HepG2 (cell line): ENCODE data around the gene SRBD1. TPM values are rescaled to one million over a fixed set of nuclear protein-coding genes. Genes with fewer than 3 reads are reported as not detected.

Source experiments
- ATAC-seq: fragments of 200-7000 bp; cut with Tn5 transposase; 3 replicates; pipeline ENCODE4 v1.9.1; 2020; ENCODE audit warnings: mild to moderate bottlenecking, moderate library complexity
- BruUV-seq: library from RNA; stranded (reverse); fragments of 400-500 nt; replicated peaks from 2 replicates; lab custom pipeline; 2021; lab: Mats Ljungman, UMichigan
- CTCF ChIA-PET: fragments of 300-600 bp; formaldehyde crosslinking; extraction: SDS; loops from one replicate; lab custom pipeline; 2021; ENCODE audit warnings: low total read pairs, inconsistent platforms, low intra/inter-chr PET ratio; lab: Yijun Ruan, JAX
- POLR2A ChIA-PET: fragments of 350-600 bp; sonication (Branson Sonifier 250); formaldehyde crosslinking; loops from one replicate; lab custom pipeline; 2020; ENCODE audit warnings: antibody characterized with exemption, inconsistent platforms; lab: Yijun Ruan, JAX
- DNase-seq: peaks from one replicate; pipeline ENCODE4 v3.0.0-alpha.2; 2015; ENCODE audit warnings: low spot score
- FAIRE-seq: peaks from 3 replicates; lab custom pipeline; 2011; peaks lifted over from hg19 to GRCh38; lab: Jason Lieb, UNC
- H2AFZ ChIP-seq: one replicate; pipeline ENCODE4 v1.6.1; 2011; ENCODE audit warnings: low read length, inconsistent platforms
- H3K27ac ChIP-seq: fragments of 300-600 bp; 3 replicates; pipeline ENCODE4 v1.8.0; 2011; ENCODE audit warnings: mixed run types, mild to moderate bottlenecking, mixed read lengths, low read length, inconsistent platforms; ENCODE audit not compliant: insufficient read depth; ENCODE audit errors: extremely low read length
- H3K27me3 ChIP-seq, 2 experiments: fragments of 200-600 bp in 1 of 2; 2 replicates in 1 of 2; 3 replicates in 1 of 2; pipeline versions ENCODE4 v1.6.0 to v1.8.0; 2011; ENCODE audit warnings: low read length in 2 of 2, mild to moderate bottlenecking in 2 of 2, moderate library complexity in 2 of 2, inconsistent platforms in 1 of 2; ENCODE audit not compliant: insufficient read depth in 2 of 2, control insufficient read depth in 1 of 2
- H3K36me3 ChIP-seq, 2 experiments: fragments of 200-600 bp in 1 of 2; replicated peaks in 1 of 2; 2 replicates in 1 of 2; 3 replicates in 1 of 2; pipeline versions ENCODE4 v1.5.1 to v1.8.0; 2011; ENCODE audit warnings: low read length in 2 of 2, inconsistent platforms in 1 of 2; ENCODE audit not compliant: insufficient read depth in 2 of 2, control insufficient read depth in 1 of 2
- H3K4me1 ChIP-seq: 2 replicates; pipeline ENCODE4 v1.5.1; 2012; ENCODE audit warnings: low read length, inconsistent platforms; ENCODE audit not compliant: insufficient read depth
- H3K4me2 ChIP-seq: 2 replicates; pipeline ENCODE4 v1.6.0; 2011; ENCODE audit warnings: low read depth, low read length, inconsistent platforms
- H3K4me3 ChIP-seq, 3 experiments: fragments of 200-600 bp in 1 of 3; sonication (generic), shearing (Covaris generic) in 1 of 3; replicated peaks in 1 of 3; 2 replicates each; pipeline ENCODE4 v1.5.1; 2011 to 2016; ENCODE audit warnings: low read length in 3 of 3, inconsistent platforms in 2 of 3, low read depth in 2 of 3, mild to moderate bottlenecking in 2 of 3, control low read depth in 1 of 3, mixed read lengths in 1 of 3; ENCODE audit not compliant: insufficient read depth in 1 of 3
- H3K79me2 ChIP-seq: one replicate; pipeline ENCODE4 v1.6.1; 2011; ENCODE audit warnings: low read length, inconsistent platforms; ENCODE audit not compliant: insufficient read depth
- H3K9ac ChIP-seq: 2 replicates; pipeline ENCODE4 v1.6.0; 2011; ENCODE audit warnings: mild to moderate bottlenecking, low read depth, low read length, inconsistent platforms; ENCODE audit not compliant: insufficient read depth
- H3K9me3 ChIP-seq: 2 replicates; pipeline ENCODE4 v1.5.1; 2012; ENCODE audit warnings: mild to moderate bottlenecking, low read length
- H4K20me1 ChIP-seq: 2 replicates; pipeline ENCODE4 v1.6.0; 2011; ENCODE audit warnings: inconsistent platforms, mild to moderate bottlenecking, low read length, moderate library complexity; ENCODE audit not compliant: insufficient read depth
- CHCHD3 ChIP-seq: sonication (generic); formaldehyde crosslinking; IDR thresholded peaks from 2 replicates; pipeline ENCODE4 v1.8.0; 2022; ENCODE audit warnings: mild to moderate bottlenecking, missing genetic modification reagents, moderate library complexity
- FOXA1 ChIP-seq, 2 experiments: fragments of 450-650 bp in 1 of 2; sonication (generic) in 1 of 2; formaldehyde crosslinking in 1 of 2; IDR thresholded peaks; 2 replicates each; pipeline versions ENCODE4 v1.4.0 to v1.6.1; 2016 to 2020; ENCODE audit warnings: missing genetic modification reagents in 1 of 2
- GZF1 ChIP-seq: sonication (generic); formaldehyde crosslinking; IDR thresholded peaks from 2 replicates; pipeline ENCODE4 v1.5.1; 2020; ENCODE audit warnings: mild to moderate bottlenecking, missing genetic modification reagents
- HDAC2 ChIP-seq: sonication (generic); formaldehyde crosslinking; IDR thresholded peaks from 2 replicates; pipeline ENCODE4 v1.4.0; 2020; ENCODE audit warnings: missing genetic modification reagents
- HMG20A ChIP-seq: IDR thresholded peaks from 2 replicates; pipeline ENCODE4 v1.6.1; 2016; ENCODE audit warnings: borderline replicate concordance
- MBD4 ChIP-seq: IDR thresholded peaks from 2 replicates; pipeline ENCODE4 v1.6.1; 2012; ENCODE audit warnings: low read length, inconsistent platforms, borderline replicate concordance
- MIER3 ChIP-seq: IDR thresholded peaks from 2 replicates; pipeline ENCODE4 v1.6.1; 2016; ENCODE audit warnings: missing compliant biosample characterization, borderline replicate concordance
- NCOR1 ChIP-seq: fragments of 200-600 bp; sonication (generic); IDR thresholded peaks from 2 replicates; pipeline ENCODE4 v1.7.0; 2017; ENCODE audit warnings: antibody characterized with exemption, low read length, borderline replicate concordance
- RBFOX2 ChIP-seq: fragments of 200-400 bp; formaldehyde crosslinking; IDR thresholded peaks from 2 replicates; pipeline ENCODE4 v1.6.1; 2017; ENCODE audit warnings: low read depth, mild to moderate bottlenecking, low read length
- RELA ChIP-seq: sonication (generic); formaldehyde crosslinking; IDR thresholded peaks from 2 replicates; pipeline ENCODE4 v1.4.0; 2020; ENCODE audit warnings: missing genetic modification reagents
- RFX5 ChIP-seq: IDR thresholded peaks from 2 replicates; pipeline ENCODE4 v1.6.1; 2011; ENCODE audit warnings: low read depth, low read length, improper control_type of control experiment
- SAP130 ChIP-seq: IDR thresholded peaks from 2 replicates; pipeline ENCODE4 v1.6.1; 2016; ENCODE audit warnings: low read depth
- SIX4 ChIP-seq: sonication (generic); formaldehyde crosslinking; IDR thresholded peaks from 2 replicates; pipeline ENCODE4 v1.4.0; 2020; ENCODE audit warnings: missing genetic modification reagents
- SMAD1 ChIP-seq: sonication (generic); formaldehyde crosslinking; IDR thresholded peaks from 2 replicates; pipeline ENCODE4 v1.4.0; 2020; ENCODE audit warnings: missing genetic modification reagents, low read depth, mild to moderate bottlenecking, borderline replicate concordance
- TAF1 ChIP-seq: sonication (generic); formaldehyde crosslinking; IDR thresholded peaks from 2 replicates; pipeline ENCODE4 v1.4.0; 2020; ENCODE audit warnings: missing genetic modification reagents
- ZFP37 ChIP-seq: sonication (generic); formaldehyde crosslinking; IDR thresholded peaks from 2 replicates; pipeline ENCODE4 v1.4.0; 2020; ENCODE audit warnings: missing genetic modification reagents, borderline replicate concordance
- ZNF549 ChIP-seq: sonication (generic); formaldehyde crosslinking; IDR thresholded peaks from 2 replicates; pipeline ENCODE4 v1.5.0; 2020; ENCODE audit warnings: missing genetic modification reagents
- ZNF678 ChIP-seq: sonication (generic); formaldehyde crosslinking; IDR thresholded peaks from 2 replicates; pipeline ENCODE4 v1.4.0; 2020; ENCODE audit warnings: mild to moderate bottlenecking, missing genetic modification reagents
- ZNF7 ChIP-seq: IDR thresholded peaks from 2 replicates; pipeline ENCODE4 v1.6.1; 2016; ENCODE audit warnings: missing biosample characterization, missing genetic modification reagents
- WGBS: methylation state at CpG from one replicate; pipeline ENCODE4 v1.1.6; 2017; ENCODE audit warnings: low lambda C conversion rate; 5-methylcytosine and 5-hydroxymethylcytosine counted together
- in situ Hi-C: cut with HindIII; loops from 2 replicates; pipeline ENCODE4 v1.10.0; 2017; ENCODE audit warnings: low pct_unique_long_range_greater_than_20kb; ENCODE audit not compliant: extremely low pct_ligation_motif_present
- intact Hi-C: fragments of 100-400 bp; cut with micrococcal nuclease; formaldehyde crosslinking; loops from one replicate; pipeline ENCODE4 v1.10.0; 2022; ENCODE audit not compliant: unreplicated experiment
- polyA plus RNA-seq, 8 experiments: library from polyadenylated mRNA; depleted of rRNA in 3 of 8; stranded (reverse) in 7 of 8; unstranded in 1 of 8; fragments of >200 nt; fragmentation: Illumina TruSeq in 4 of 8; extraction: Trizol in 4 of 8; gene quantifications; 2 replicates each; pipeline versions ENCODE4 v1.2.1 to v1.2.3, GENCODE V29; 2011 to 2016; ENCODE audit warnings: low read depth in 4 of 8, missing spikeins in 1 of 8, mixed read lengths in 1 of 8; ENCODE audit not compliant: insufficient read depth in 1 of 8
- total RNA-seq, 5 experiments: library from RNA; depleted of rRNA; stranded (reverse); fragments of >200 nt; fragmentation: Illumina TruSeq; extraction: Trizol; gene quantifications; 2 replicates each; pipeline ENCODE4 v1.2.3, GENCODE V29; 2016; ENCODE audit warnings: low read depth in 1 of 5
- TF ChIP-seq, protein P1 (sequence below): sonication (generic); formaldehyde crosslinking; IDR thresholded peaks from 2 replicates; pipeline ENCODE4 v1.8.1; 2023; ENCODE audit warnings: mild to moderate bottlenecking, moderate library complexity, missing genetic modification reagents
- TF ChIP-seq, protein P2 (sequence below): sonication (generic); formaldehyde crosslinking; IDR thresholded peaks from 2 replicates; pipeline ENCODE4 v1.4.0; 2020; ENCODE audit warnings: missing genetic modification reagents; ENCODE audit errors: not compliant biosample characterization
- TF ChIP-seq, protein P3 (sequence below): IDR thresholded peaks from 2 replicates; pipeline ENCODE4 v1.4.0; 2020; ENCODE audit warnings: mild to moderate bottlenecking, missing genetic modification reagents

The SRBD1 gene
- total and polyA plus RNA-seq, 2 of the 13 experiments (the other 11 are each of a cell fraction or from before 2014, with no cell fraction given): 3.2 to 23.9 TPM

DNA sequence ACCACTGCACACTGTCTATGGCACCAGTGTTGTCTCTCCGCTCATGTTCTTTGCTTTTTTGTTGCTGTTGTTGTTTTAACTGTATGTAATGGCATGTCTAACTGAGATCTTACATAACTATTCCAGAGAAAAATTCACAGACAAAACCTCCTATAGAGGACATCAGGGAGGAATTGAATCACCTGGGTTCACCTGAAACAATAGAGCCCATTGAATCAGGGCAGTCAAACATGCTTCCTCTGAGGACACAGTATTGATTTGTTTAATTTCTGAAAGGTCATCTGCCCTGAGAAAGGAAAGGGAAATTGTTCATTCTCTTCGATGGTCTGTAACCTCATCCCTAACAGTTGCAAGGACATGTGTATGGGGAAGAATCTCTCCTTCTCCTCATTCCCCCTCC lies 237.5 kb downstream of the SRBD1 start:
- Histone ChIP-seq H3K9ac (no peak overlapping the region), H3K4me1 (peaks cover 16% of the 10 kb centered on the region), H4K20me1 (no peaks in the 10 kb centered on the region), H3K79me2 (no peaks in the 10 kb centered on the region), H3K4me2 (peak overlapping the region; percentile 48), H3K4me3 (no peak overlapping the region), H3K36me3 (no peaks in the 10 kb centered on the region), H3K27me3 (no peaks in the 10 kb centered on the region), H2AFZ (no peak overlapping the region), H3K27ac (no peak overlapping the region), H3K9me3 (no peaks in the 10 kb centered on the region)
- intact Hi-C loops: loop anchor here (1.0 kb wide), 1 partner anchor 42 kb away; no protein-coding TSS in a partner anchor
- in situ Hi-C loops: no loop called here
- ChIA-PET POLR2A (no interaction called here), CTCF (no interaction called here)
- peak; percentile 97 for ATAC-seq
- FAIRE-seq: peak; percentile 72
- WGBS: 2% methylated on average over 2 of the region's 2 CpGs
- BruUV-seq: no TSS peak
- DNase-seq: peak; percentile 93
- TF ChIP-seq ZNF7 (no peak), SAP130 (CRISPR knock-in tag) (peak; percentile 56), HMG20A (CRISPR knock-in tag) (peak; percentile 96), FOXA1 (IDR thresholded peaks at IDR 0.05) (no peak), FOXA1 (CRISPR knock-in tag; IDR thresholded peaks at IDR 0.05) (peak; percentile 74), RELA (CRISPR knock-in tag) (no peak), ZNF678 (CRISPR knock-in tag) (no peak), SMAD1 (CRISPR knock-in tag) (no peak), MIER3 (CRISPR knock-in tag) (peak; percentile 65; the same call in 1 of the 2 replicates), NCOR1 (peak; percentile 74; the same call in 1 of the 2 replicates), CHCHD3 (CRISPR knock-in tag) (no peak), SIX4 (CRISPR knock-in tag) (0 out of 2 replicates have a peak, but pooled peaks have one; percentile 49), GZF1 (CRISPR knock-in tag) (no peak), RFX5 (no peak), RBFOX2 (no peak), ZNF549 (no peak), ZFP37 (no peak), TAF1 (no peak), HDAC2 (CRISPR knock-in tag) (peak; percentile 93), MBD4 (peak; percentile 49; the same call in 1 of the 2 replicates)
- TF ChIP-seq, protein P1, sequence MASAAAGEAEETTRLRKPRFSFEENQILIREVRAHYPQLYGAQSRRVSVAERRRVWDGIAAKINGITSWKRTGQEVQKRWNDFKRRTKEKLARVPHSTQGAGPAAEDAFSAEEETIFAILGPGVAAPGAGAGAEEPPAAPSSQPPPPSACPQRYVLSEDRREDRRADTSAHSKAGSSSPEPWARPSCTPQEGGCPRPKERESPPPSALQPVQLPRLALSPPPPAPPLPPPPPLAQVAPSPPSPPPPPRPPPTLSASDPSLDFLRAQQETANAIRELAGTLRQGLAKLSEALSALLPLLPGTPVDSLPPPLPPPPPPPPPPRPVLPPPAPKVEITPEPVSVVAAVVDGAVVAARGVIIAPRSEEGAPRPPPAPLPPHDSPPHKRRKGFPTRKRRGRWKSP: no peak; the same call in 1 of the 2 replicates
- TF ChIP-seq, protein P2, sequence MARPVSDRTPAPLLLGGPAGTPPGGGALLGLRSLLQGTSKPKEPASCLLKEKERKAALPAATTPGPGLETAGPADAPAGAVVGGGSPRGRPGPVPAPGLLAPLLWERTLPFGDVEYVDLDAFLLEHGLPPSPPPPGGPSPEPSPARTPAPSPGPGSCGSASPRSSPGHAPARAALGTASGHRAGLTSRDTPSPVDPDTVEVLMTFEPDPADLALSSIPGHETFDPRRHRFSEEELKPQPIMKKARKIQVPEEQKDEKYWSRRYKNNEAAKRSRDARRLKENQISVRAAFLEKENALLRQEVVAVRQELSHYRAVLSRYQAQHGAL (CRISPR knock-in tag): no peak
- TF ChIP-seq, protein P3, sequence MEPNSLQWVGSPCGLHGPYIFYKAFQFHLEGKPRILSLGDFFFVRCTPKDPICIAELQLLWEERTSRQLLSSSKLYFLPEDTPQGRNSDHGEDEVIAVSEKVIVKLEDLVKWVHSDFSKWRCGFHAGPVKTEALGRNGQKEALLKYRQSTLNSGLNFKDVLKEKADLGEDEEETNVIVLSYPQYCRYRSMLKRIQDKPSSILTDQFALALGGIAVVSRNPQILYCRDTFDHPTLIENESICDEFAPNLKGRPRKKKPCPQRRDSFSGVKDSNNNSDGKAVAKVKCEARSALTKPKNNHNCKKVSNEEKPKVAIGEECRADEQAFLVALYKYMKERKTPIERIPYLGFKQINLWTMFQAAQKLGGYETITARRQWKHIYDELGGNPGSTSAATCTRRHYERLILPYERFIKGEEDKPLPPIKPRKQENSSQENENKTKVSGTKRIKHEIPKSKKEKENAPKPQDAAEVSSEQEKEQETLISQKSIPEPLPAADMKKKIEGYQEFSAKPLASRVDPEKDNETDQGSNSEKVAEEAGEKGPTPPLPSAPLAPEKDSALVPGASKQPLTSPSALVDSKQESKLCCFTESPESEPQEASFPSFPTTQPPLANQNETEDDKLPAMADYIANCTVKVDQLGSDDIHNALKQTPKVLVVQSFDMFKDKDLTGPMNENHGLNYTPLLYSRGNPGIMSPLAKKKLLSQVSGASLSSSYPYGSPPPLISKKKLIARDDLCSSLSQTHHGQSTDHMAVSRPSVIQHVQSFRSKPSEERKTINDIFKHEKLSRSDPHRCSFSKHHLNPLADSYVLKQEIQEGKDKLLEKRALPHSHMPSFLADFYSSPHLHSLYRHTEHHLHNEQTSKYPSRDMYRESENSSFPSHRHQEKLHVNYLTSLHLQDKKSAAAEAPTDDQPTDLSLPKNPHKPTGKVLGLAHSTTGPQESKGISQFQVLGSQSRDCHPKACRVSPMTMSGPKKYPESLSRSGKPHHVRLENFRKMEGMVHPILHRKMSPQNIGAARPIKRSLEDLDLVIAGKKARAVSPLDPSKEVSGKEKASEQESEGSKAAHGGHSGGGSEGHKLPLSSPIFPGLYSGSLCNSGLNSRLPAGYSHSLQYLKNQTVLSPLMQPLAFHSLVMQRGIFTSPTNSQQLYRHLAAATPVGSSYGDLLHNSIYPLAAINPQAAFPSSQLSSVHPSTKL (CRISPR knock-in tag): peak; percentile 99
